A673 (cell line): ENCODE results near the gene NEIL3.

Experiments used
- CTCF ChIP-seq: fragments of 300-800, 200-600 bp; sonication (generic); conservative IDR thresholded peaks from 2 replicates; pipeline ENCODE4 v1.5.1; 2017; ENCODE audit warnings: low read depth, mild to moderate bottlenecking, antibody characterized with exemption, low read length, moderate library complexity, mixed read lengths
- EZH2 ChIP-seq: fragments of 200-600 bp; sonication (generic); IDR thresholded peaks from 2 replicates; pipeline ENCODE4 v1.6.1; 2017; ENCODE audit warnings: borderline replicate concordance, low read depth, mild to moderate bottlenecking, mixed read lengths, antibody characterized with exemption, low read length; ENCODE audit not compliant: poor library complexity, severe bottlenecking

- TF ChIP-seq CTCF (no peak), EZH2 (no peak)
Measured at GRCh38 chr4:177356206-177356605, 46.5 kb downstream of the NEIL3 start.
